Neural cell (in vitro differentiated cells): ENCODE measurements around the gene RPS2. TPM values are rescaled to one million over a fixed set of nuclear protein-coding genes. Genes with fewer than 3 reads are reported as not detected.

Experiments used
- H2AFZ ChIP-seq: fragments of 200-600, 300-800 bp; sonication (generic), shearing (Covaris generic); 2 replicates; pipeline ENCODE4 v1.6.0; 2014; ENCODE audit warnings: low read depth, mild to moderate bottlenecking, antibody characterized with exemption, low read length, moderate library complexity
- H3F3A ChIP-seq: fragments of 200-600 bp; shearing (Covaris generic); 2 replicates; pipeline ENCODE4 v1.6.1; 2016; ENCODE audit warnings: mild to moderate bottlenecking, moderate library complexity, mixed read lengths, antibody characterized with exemption, low read length; ENCODE audit not compliant: insufficient read depth, poor library complexity, severe bottlenecking
- H3K27ac ChIP-seq: fragments of 200-600, 300-800 bp; sonication (generic), shearing (Covaris generic); 2 replicates; pipeline ENCODE4 v1.5.1; 2014; ENCODE audit warnings: mild to moderate bottlenecking, low read length, moderate library complexity
- H3K27me3 ChIP-seq: fragments of 300-800, 200-600 bp; sonication (generic), shearing (Covaris generic); 2 replicates; pipeline ENCODE4 v1.6.0; 2014; ENCODE audit warnings: mild to moderate bottlenecking, low read depth, low read length, moderate library complexity; ENCODE audit not compliant: insufficient read depth
- H3K36me3 ChIP-seq: fragments of 300-800, 200-600 bp; sonication (generic), shearing (Covaris generic); 2 replicates; pipeline ENCODE4 v1.5.1; 2014; ENCODE audit warnings: mild to moderate bottlenecking, antibody characterized with exemption, low read length, moderate library complexity; ENCODE audit not compliant: insufficient read depth
- H3K4me2 ChIP-seq: fragments of 300-800, 200-600 bp; sonication (generic), shearing (Covaris generic); 2 replicates; pipeline ENCODE4 v1.6.0; 2014; ENCODE audit warnings: mild to moderate bottlenecking, low read length
- H3K4me3 ChIP-seq: fragments of 300-800, 200-600 bp; sonication (generic), shearing (Covaris generic); 2 replicates; pipeline ENCODE4 v1.5.1; 2014; ENCODE audit warnings: mild to moderate bottlenecking, low read length, moderate library complexity
- H3K79me2 ChIP-seq: fragments of 200-600 bp; shearing (Covaris generic); replicated peaks from 2 replicates; pipeline ENCODE4 v1.6.0; 2014; ENCODE audit warnings: mild to moderate bottlenecking, low read length, moderate library complexity; ENCODE audit not compliant: insufficient read depth
- H3K9ac ChIP-seq: fragments of 300-800, 200-600 bp; sonication (generic), shearing (Covaris generic); 2 replicates; pipeline ENCODE4 v1.6.1; 2016; ENCODE audit warnings: mild to moderate bottlenecking, low read length, mixed read lengths
- H3K9me2 ChIP-seq: fragments of 200-600 bp; shearing (Covaris generic); 2 replicates; pipeline ENCODE4 v1.6.1; 2016; ENCODE audit warnings: mild to moderate bottlenecking, low read length, mixed read lengths; ENCODE audit not compliant: insufficient read depth
- H3K9me3 ChIP-seq: fragments of 200-600, 300-800 bp; sonication (generic), shearing (Covaris generic); 2 replicates; pipeline ENCODE4 v1.6.1; 2016; ENCODE audit warnings: mild to moderate bottlenecking, mixed run types, low read length, moderate library complexity, mixed read lengths
- H4K20me1 ChIP-seq: fragments of 200-600 bp; shearing (Covaris generic); 2 replicates; pipeline ENCODE4 v1.6.1; 2016; ENCODE audit warnings: mild to moderate bottlenecking, mixed run types; ENCODE audit not compliant: insufficient read depth
- EP300 ChIP-seq: fragments of 450-650 bp; conservative IDR thresholded peaks from 2 replicates; pipeline ENCODE4 v1.6.1; 2014; ENCODE audit warnings: antibody characterized with exemption, mild to moderate bottlenecking, moderate library complexity; ENCODE audit not compliant: poor library complexity, severe bottlenecking
- EZH2 ChIP-seq: fragments of 200-600, 300-800 bp; shearing (Covaris generic), sonication (generic); IDR thresholded peaks from 2 replicates; pipeline ENCODE4 v1.6.1; 2014; ENCODE audit warnings: antibody characterized with exemption, low read length, borderline replicate concordance, mild to moderate bottlenecking; ENCODE audit not compliant: insufficient read depth, poor library complexity, severe bottlenecking
- MXI1 ChIP-seq: fragments of 450-650 bp; conservative IDR thresholded peaks from 2 replicates; pipeline ENCODE4 v1.6.1; 2014; ENCODE audit warnings: antibody characterized with exemption, mild to moderate bottlenecking; ENCODE audit not compliant: poor library complexity, severe bottlenecking
- POLR2AphosphoS5 ChIP-seq: IDR thresholded peaks from 2 replicates; pipeline ENCODE4 v1.6.1; 2012
- RAD21 ChIP-seq: fragments of 450-650 bp; conservative IDR thresholded peaks from 2 replicates; pipeline ENCODE4 v1.6.1; 2014; ENCODE audit warnings: antibody characterized with exemption, mild to moderate bottlenecking, moderate library complexity
- REST ChIP-seq: IDR thresholded peaks from 2 replicates; pipeline ENCODE4 v1.6.1; 2012; ENCODE audit warnings: borderline replicate concordance
- SMC3 ChIP-seq: fragments of 450-650 bp; conservative IDR thresholded peaks from 2 replicates; pipeline ENCODE4 v1.6.1; 2014; ENCODE audit warnings: antibody characterized with exemption, mild to moderate bottlenecking, moderate library complexity; ENCODE audit not compliant: poor library complexity
- TAF1 ChIP-seq: IDR thresholded peaks from 2 replicates; pipeline ENCODE4 v1.6.1; 2012; ENCODE audit warnings: low read depth
- polyA plus RNA-seq: library from polyadenylated mRNA; depleted of rRNA; stranded (reverse); fragments of >200 nt; gene quantifications from 2 replicates; pipeline ENCODE4 v1.2.3, GENCODE V29; 2014
- TF ChIP-seq, protein P1 (sequence below): fragments of 450-650 bp; IDR thresholded peaks from 2 replicates; pipeline ENCODE4 v1.5.1; 2014; ENCODE audit warnings: antibody characterized with exemption, mild to moderate bottlenecking, moderate library complexity; ENCODE audit not compliant: poor library complexity, severe bottlenecking

Gene RPS2
- polyA plus RNA-seq, 1 donor from 2014 or later = 1,393 TPM

DNA sequence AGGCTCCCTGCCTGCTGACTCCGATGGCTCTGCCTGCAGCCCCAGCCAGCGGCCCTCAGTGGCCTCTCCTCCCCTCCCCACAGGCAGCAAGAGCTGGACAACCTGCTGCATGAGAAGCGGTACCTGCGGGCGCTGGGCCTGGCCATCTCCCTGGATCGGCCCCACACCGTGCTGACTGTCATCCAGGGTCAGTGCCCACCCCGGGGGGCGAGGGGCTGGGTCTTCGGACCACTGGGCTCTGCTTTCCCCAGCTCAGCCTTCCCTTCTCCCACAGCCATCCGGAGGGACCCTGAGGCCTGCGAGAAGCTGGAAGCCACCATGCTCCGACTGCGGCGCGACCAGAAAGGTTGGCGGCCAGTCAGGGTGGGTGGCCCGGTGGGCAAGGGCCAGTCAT lies 13.2 kb upstream of the RPS2 start:
- no peak overlapping the region for H3K27ac ChIP-seq
- peaks cover under 1% of the 10 kb centered on the region for H3K79me2 ChIP-seq
- no peaks in the 10 kb centered on the region for H3F3A ChIP-seq
- H4K20me1 ChIP-seq = no peaks in the 10 kb centered on the region
- H3K36me3 ChIP-seq = no peaks in the 10 kb centered on the region
- H3K4me3 ChIP-seq = no peak overlapping the region
- no peak overlapping the region for H3K9ac ChIP-seq
- no peaks in the 10 kb centered on the region for H3K9me2 ChIP-seq
- H3K27me3 ChIP-seq = peaks cover 29% of the 10 kb centered on the region
- H3K9me3 ChIP-seq = no peaks in the 10 kb centered on the region
- TF ChIP-seq, protein P1, sequence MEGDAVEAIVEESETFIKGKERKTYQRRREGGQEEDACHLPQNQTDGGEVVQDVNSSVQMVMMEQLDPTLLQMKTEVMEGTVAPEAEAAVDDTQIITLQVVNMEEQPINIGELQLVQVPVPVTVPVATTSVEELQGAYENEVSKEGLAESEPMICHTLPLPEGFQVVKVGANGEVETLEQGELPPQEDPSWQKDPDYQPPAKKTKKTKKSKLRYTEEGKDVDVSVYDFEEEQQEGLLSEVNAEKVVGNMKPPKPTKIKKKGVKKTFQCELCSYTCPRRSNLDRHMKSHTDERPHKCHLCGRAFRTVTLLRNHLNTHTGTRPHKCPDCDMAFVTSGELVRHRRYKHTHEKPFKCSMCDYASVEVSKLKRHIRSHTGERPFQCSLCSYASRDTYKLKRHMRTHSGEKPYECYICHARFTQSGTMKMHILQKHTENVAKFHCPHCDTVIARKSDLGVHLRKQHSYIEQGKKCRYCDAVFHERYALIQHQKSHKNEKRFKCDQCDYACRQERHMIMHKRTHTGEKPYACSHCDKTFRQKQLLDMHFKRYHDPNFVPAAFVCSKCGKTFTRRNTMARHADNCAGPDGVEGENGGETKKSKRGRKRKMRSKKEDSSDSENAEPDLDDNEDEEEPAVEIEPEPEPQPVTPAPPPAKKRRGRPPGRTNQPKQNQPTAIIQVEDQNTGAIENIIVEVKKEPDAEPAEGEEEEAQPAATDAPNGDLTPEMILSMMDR = no peak
- no peak for TF ChIP-seq MXI1
- no peak for TF ChIP-seq EZH2
- TF ChIP-seq SMC3 = no peak
- no peak for TF ChIP-seq POLR2AphosphoS5
- no peak for TF ChIP-seq TAF1
- TF ChIP-seq REST = no peak
- no peak for TF ChIP-seq EP300
- TF ChIP-seq RAD21 = no peak
- no peak overlapping the region for H2AFZ ChIP-seq
- H3K4me2 ChIP-seq = no peak overlapping the region

GRCh38 chr16:1976951-1977874 lies 12.6 kb upstream of the RPS2 start:
- Histone ChIP-seq H3K4me3 (no peak overlapping the region), H3K9me2 (no peaks in the 10 kb centered on the region), H4K20me1 (no peaks in the 10 kb centered on the region), H2AFZ (no peak overlapping the region), H3K27me3 (peaks cover 29% of the 10 kb centered on the region), H3K9ac (no peak overlapping the region), H3K9me3 (no peaks in the 10 kb centered on the region), H3K27ac (no peak overlapping the region), H3K36me3 (no peaks in the 10 kb centered on the region), H3K79me2 (peaks cover 5% of the 10 kb centered on the region), H3F3A (no peaks in the 10 kb centered on the region), H3K4me2 (no peak overlapping the region)
- TF ChIP-seq TAF1 (no peak), EP300 (no peak), REST (no peak), RAD21 (no peak), POLR2AphosphoS5 (no peak), MXI1 (no peak), EZH2 (no peak), SMC3 (no peak)
- TF ChIP-seq, protein P1 = no peak
